SK-N-SH (cell line): Measurements from ENCODE around the gene ECM1. TPM values are rescaled to one million over a fixed set of nuclear protein-coding genes. Genes with fewer than 3 reads are reported as not detected.

Experiments used
- CTCF ChIA-PET: fragments of 300-600, 350-600 bp; formaldehyde crosslinking; extraction: SDS; loops from one replicate; lab custom pipeline; 2021; lab: Yijun Ruan, JAX
- POLR2A ChIA-PET: fragments of 350-600 bp; sonication (Branson Sonifier 250); formaldehyde crosslinking; extraction: SDS; loops from one replicate; lab custom pipeline; 2020; ENCODE audit warnings: antibody characterized with exemption, inconsistent platforms; lab: Yijun Ruan, JAX
- DNase-seq: peaks from one replicate; pipeline ENCODE4 v3.0.0; 2012
- H2AFZ ChIP-seq: fragments of 200-600 bp; sonication (generic); 2 replicates; pipeline ENCODE4 v1.8.1; 2016; ENCODE audit warnings: antibody characterized with exemption, mild to moderate bottlenecking, low read depth
- H3F3A ChIP-seq: fragments of 200-600 bp; sonication (generic); replicated peaks from 2 replicates; pipeline ENCODE3; 2016; ENCODE audit warnings: antibody characterized with exemption, mild to moderate bottlenecking; ENCODE audit not compliant: insufficient read depth
- H3K27ac ChIP-seq, 2 experiments: fragments of 200-500 bp in 1 of 2; fragments of 200-600 bp in 1 of 2; sonication (Bioruptor generic) in 1 of 2; sonication (generic), shearing (Covaris generic) in 1 of 2; 2 replicates each; pipeline versions ENCODE4 v1.5.1 to v1.6.1; 2014 to 2016; ENCODE audit warnings: low read depth in 2 of 2, inconsistent platforms in 1 of 2, low read length in 1 of 2, mild to moderate bottlenecking in 1 of 2, mixed read lengths in 1 of 2
- H3K27me3 ChIP-seq: fragments of 200-600 bp; sonication (generic), shearing (Covaris generic); 2 replicates; pipeline ENCODE4 v1.6.1; 2016; ENCODE audit warnings: mixed run types; ENCODE audit not compliant: insufficient read depth
- H3K36me3 ChIP-seq, 2 experiments: fragments of 200-500 bp in 1 of 2; fragments of 200-600 bp in 1 of 2; sonication (Bioruptor generic) in 1 of 2; sonication (generic) in 1 of 2; replicated peaks in 1 of 2; 2 replicates each; pipeline versions ENCODE3 to v1.5.1; 2014 to 2016; ENCODE audit warnings: low read length in 1 of 2, mild to moderate bottlenecking in 1 of 2; ENCODE audit not compliant: insufficient read depth in 2 of 2, control insufficient read depth in 1 of 2
- H3K4me1 ChIP-seq, 2 experiments: fragments of 200-500 bp in 1 of 2; fragments of 200-600 bp in 1 of 2; sonication (Bioruptor generic) in 1 of 2; sonication (generic), shearing (Covaris generic) in 1 of 2; 2 replicates each; pipeline versions ENCODE4 v1.5.1 to v1.6.1; 2014 to 2016; ENCODE audit warnings: low read depth in 1 of 2, low read length in 1 of 2, mixed run types in 1 of 2; ENCODE audit not compliant: insufficient read depth in 2 of 2, control insufficient read depth in 1 of 2
- H3K4me2 ChIP-seq: fragments of 200-600 bp; sonication (generic), shearing (Covaris generic); 2 replicates; pipeline ENCODE4 v1.6.1; 2017; ENCODE audit warnings: mixed run types
- H3K4me3 ChIP-seq, 2 experiments: fragments of 200-500 bp in 1 of 2; fragments of 200-600 bp in 1 of 2; sonication (Bioruptor generic) in 1 of 2; sonication (generic), shearing (Covaris generic) in 1 of 2; 2 replicates each; pipeline versions ENCODE4 v1.5.1 to v1.8.1; 2014 to 2016; ENCODE audit warnings: low read depth in 2 of 2, inconsistent platforms in 1 of 2, low read length in 1 of 2, mild to moderate bottlenecking in 1 of 2, mixed read lengths in 1 of 2, moderate library complexity in 1 of 2
- H3K79me2 ChIP-seq: fragments of 200-600 bp; sonication (generic); 2 replicates; pipeline ENCODE4 v1.8.1; 2017; ENCODE audit warnings: mild to moderate bottlenecking; ENCODE audit not compliant: insufficient read depth
- H3K9ac ChIP-seq: fragments of 200-600 bp; sonication (generic); 2 replicates; pipeline ENCODE4 v1.6.1; 2017; ENCODE audit warnings: mixed run types
- H3K9me2 ChIP-seq: fragments of 200-600 bp; sonication (generic); 2 replicates; pipeline ENCODE4 v1.6.1; 2017; ENCODE audit warnings: mixed run types
- H3K9me3 ChIP-seq: fragments of 200-600 bp; sonication (generic); 2 replicates; pipeline ENCODE4 v1.6.1; 2017; ENCODE audit warnings: mixed run types, mild to moderate bottlenecking, moderate library complexity
- H4K20me1 ChIP-seq: fragments of 200-600 bp; sonication (generic); 2 replicates; pipeline ENCODE4 v1.6.1; 2017; ENCODE audit warnings: mild to moderate bottlenecking, mixed run types; ENCODE audit not compliant: insufficient read depth
- CHD2 ChIP-seq: fragments of 150-350 bp; IDR thresholded peaks from 2 replicates; pipeline ENCODE4 v1.6.1; 2018; ENCODE audit warnings: low read length; ENCODE audit not compliant: partially characterized antibody
- CTCF ChIP-seq: fragments of 200-600 bp; sonication (generic); IDR thresholded peaks from 2 replicates; pipeline ENCODE4 v1.6.1; 2017; ENCODE audit warnings: antibody characterized with exemption, mild to moderate bottlenecking, moderate library complexity
- ELF1 ChIP-seq: IDR thresholded peaks from 2 replicates; pipeline ENCODE4 v1.4.0; 2012
- EP300 ChIP-seq, 2 experiments: IDR thresholded peaks; 2 replicates each; pipeline versions ENCODE4 v1.4.0 to v1.6.1; 2012; ENCODE audit warnings: borderline replicate concordance in 1 of 2, low read depth in 1 of 2, low read length in 1 of 2
- FOSL2 ChIP-seq: IDR thresholded peaks from 2 replicates; pipeline ENCODE4 v1.4.0; 2012; ENCODE audit warnings: low read depth, mild to moderate bottlenecking, moderate library complexity, borderline replicate concordance
- FOXM1 ChIP-seq: IDR thresholded peaks from 2 replicates; pipeline ENCODE4 v1.4.0; 2012; ENCODE audit warnings: low read depth, mild to moderate bottlenecking
- GABPA ChIP-seq: IDR thresholded peaks from 2 replicates; pipeline ENCODE4 v1.4.0; 2012; ENCODE audit warnings: low read depth, mild to moderate bottlenecking
- GATA2 ChIP-seq: sonication (generic); formaldehyde crosslinking; IDR thresholded peaks from 2 replicates; pipeline ENCODE4 v1.5.0; 2020; ENCODE audit warnings: mild to moderate bottlenecking, missing genetic modification reagents
- IRF3 ChIP-seq: fragments of 150-350 bp; IDR thresholded peaks from 2 replicates; pipeline ENCODE4 v1.6.1; 2016; ENCODE audit warnings: mild to moderate bottlenecking, low read depth, low read length
- MAX ChIP-seq: IDR thresholded peaks from 2 replicates; pipeline ENCODE4 v1.4.0; 2012; ENCODE audit warnings: low read depth
- MEF2A ChIP-seq: IDR thresholded peaks from 2 replicates; pipeline ENCODE4 v1.4.0; 2012; ENCODE audit warnings: low read depth, borderline replicate concordance
- NFIC ChIP-seq: IDR thresholded peaks from 2 replicates; pipeline ENCODE4 v1.4.0; 2012; ENCODE audit warnings: borderline replicate concordance
- NRF1 ChIP-seq: IDR thresholded peaks from 2 replicates; pipeline ENCODE4 v1.6.1; 2012; ENCODE audit warnings: low read depth, mild to moderate bottlenecking, low read length
- PBX3 ChIP-seq: IDR thresholded peaks from 2 replicates; pipeline ENCODE4; 2012
- POLR2AphosphoS5 ChIP-seq: IDR thresholded peaks from 2 replicates; pipeline ENCODE4 v1.6.1; 2012; ENCODE audit warnings: low read depth, low read length
- RAD21 ChIP-seq: IDR thresholded peaks from 2 replicates; pipeline ENCODE4 v1.6.1; 2012; ENCODE audit warnings: mild to moderate bottlenecking, low read length
- RCOR1 ChIP-seq: fragments of 150-350 bp; IDR thresholded peaks from 2 replicates; pipeline ENCODE4 v1.6.1; 2017; ENCODE audit warnings: antibody characterized with exemption, low read length
- SIN3A ChIP-seq: IDR thresholded peaks from 2 replicates; pipeline ENCODE4 v1.6.1; 2012; ENCODE audit warnings: low read depth, mild to moderate bottlenecking, low read length, moderate library complexity, borderline replicate concordance
- SMC3 ChIP-seq: IDR thresholded peaks from 2 replicates; pipeline ENCODE4 v1.6.1; 2012; ENCODE audit warnings: low read depth, low read length, improper control_type of control experiment
- TAF1 ChIP-seq: IDR thresholded peaks from 2 replicates; pipeline ENCODE4 v1.6.1; 2012; ENCODE audit warnings: low read depth, mild to moderate bottlenecking, low read length, moderate library complexity, borderline replicate concordance
- TEAD4 ChIP-seq: IDR thresholded peaks from 2 replicates; pipeline ENCODE4 v1.4.0; 2012; ENCODE audit warnings: mild to moderate bottlenecking, borderline replicate concordance; ENCODE audit not compliant: insufficient read depth
- USF1 ChIP-seq: IDR thresholded peaks from 2 replicates; pipeline ENCODE4 v1.4.0; 2012; ENCODE audit warnings: low read depth, borderline replicate concordance
- YY1 ChIP-seq: IDR thresholded peaks from 2 replicates; pipeline ENCODE4 v1.4.0; 2012; ENCODE audit warnings: low read depth, mild to moderate bottlenecking
- WGBS: methylation state at CpG from one replicate; pipeline ENCODE4 v1.1.6; 2017; ENCODE audit warnings: low lambda C conversion rate; 5-methylcytosine and 5-hydroxymethylcytosine counted together
- polyA plus RNA-seq, 3 experiments: library from polyadenylated mRNA; depleted of rRNA; stranded (reverse); fragments of >200 nt; gene quantifications; 2 replicates each; pipeline ENCODE4 v1.2.3, GENCODE V29; 2012

The ECM1 gene
- polyA plus RNA-seq, 1 of the 3 experiments (the other 2 are of a cell fraction) = 32.3 TPM

GRCh38 chr1:150472601-150473200 lies 35.2 kb upstream of the ECM1 start:
- H3K9me2 ChIP-seq = no peaks in the 10 kb centered on the region
- H2AFZ ChIP-seq = no peak overlapping the region
- H3F3A ChIP-seq = no peaks in the 10 kb centered on the region
- no peak overlapping the region for H3K4me2 ChIP-seq
- DNase-seq = no peak
- CTCF ChIA-PET = no interaction called here
- H3K27ac ChIP-seq = no peak overlapping the region
- H3K4me3 ChIP-seq = no peak overlapping the region
- POLR2A ChIA-PET = no interaction called here
- no peaks in the 10 kb centered on the region for H4K20me1 ChIP-seq
- H3K36me3 ChIP-seq = peaks cover 24 to 53% of the 10 kb centered on the region in 2 experiments
- H3K79me2 ChIP-seq = no peaks in the 10 kb centered on the region
- no peaks in the 10 kb centered on the region; a peak in 1 of 4 replicates for H3K4me1 ChIP-seq
- 100% methylated on average over 3 of the region's 10 CpGs for WGBS
- H3K27me3 ChIP-seq = no peaks in the 10 kb centered on the region
- H3K9me3 ChIP-seq = no peaks in the 10 kb centered on the region
- H3K9ac ChIP-seq = no peak overlapping the region
- TF ChIP-seq TAF1 (no peak), ELF1 (no peak), CHD2 (no peak), MEF2A (no peak), GABPA (no peak), SIN3A (no peak), IRF3 (no peak), RAD21 (no peak), USF1 (no peak), EP300 (IDR thresholded peaks at IDR 0.05; ENCODE audit: borderline replicate concordance in 1 of 2, low read depth in 1 of 2, low read length in 1 of 2) (no peak), SMC3 (no peak)

- no peaks in the 10 kb centered on the region for H3K9me2 ChIP-seq
- H3K27me3 ChIP-seq = no peaks in the 10 kb centered on the region
- H3F3A ChIP-seq = no peaks in the 10 kb centered on the region
- CTCF ChIA-PET = interaction anchor here (1.7 kb wide), 1 partner anchor 59 kb away, joined by 5 read pairs; no protein-coding TSS in a partner anchor
- no peak overlapping the region for H3K9ac ChIP-seq
- WGBS = 96% methylated on average over 4 of the region's 4 CpGs
- no peaks in the 10 kb centered on the region for H4K20me1 ChIP-seq
- POLR2A ChIA-PET = no interaction called here
- no peak overlapping the region for H2AFZ ChIP-seq
- H3K4me3 ChIP-seq = no peak overlapping the region
- H3K9me3 ChIP-seq = no peaks in the 10 kb centered on the region
- no peak for DNase-seq
- peaks cover 24 to 53% of the 10 kb centered on the region in 2 experiments for H3K36me3 ChIP-seq
- no peak overlapping the region for H3K27ac ChIP-seq
- H3K4me2 ChIP-seq = no peak overlapping the region
- TF ChIP-seq GATA2 (CRISPR knock-in tag) = no peak
- TF ChIP-seq FOSL2 = no peak
- TF ChIP-seq CTCF = no peak
- no peak for TF ChIP-seq PBX3
- no peak for TF ChIP-seq NRF1
- TF ChIP-seq RCOR1 = no peak
- TF ChIP-seq SMC3 = no peak
- TF ChIP-seq POLR2AphosphoS5 = no peak
- TF ChIP-seq TEAD4 = no peak
- no peak for TF ChIP-seq EP300 (IDR thresholded peaks at IDR 0.05; ENCODE audit: borderline replicate concordance in 1 of 2, low read depth in 1 of 2, low read length in 1 of 2)
- TF ChIP-seq YY1 = no peak
- TF ChIP-seq MAX = no peak
- TF ChIP-seq TAF1 = no peak
- no peak for TF ChIP-seq IRF3
- TF ChIP-seq GABPA = no peak
- TF ChIP-seq NFIC = no peak
- no peak for TF ChIP-seq FOXM1
- H3K4me1 ChIP-seq = no peaks in the 10 kb centered on the region; a peak in 1 of 4 replicates
- no peaks in the 10 kb centered on the region for H3K79me2 ChIP-seq
Observed at GRCh38 chr1:150473659-150474058, 34.2 kb upstream of the ECM1 start.
